SK-N-SH (cell line): ENCODE measurements around the gene TAF11L8. TPM values are rescaled to one million over a fixed set of nuclear protein-coding genes. Genes with fewer than 3 reads are reported as not detected.
"Not testable (repeated sequence)": the region's sequence is repeated elsewhere in the genome, so short reads cannot be mapped to it uniquely, and the experiment has no call there.

Experiments used
- CTCF ChIA-PET: fragments of 300-600, 350-600 bp; formaldehyde crosslinking; extraction: SDS; loops from one replicate; lab custom pipeline; 2021; lab: Yijun Ruan, JAX
- POLR2A ChIA-PET: fragments of 350-600 bp; sonication (Branson Sonifier 250); formaldehyde crosslinking; extraction: SDS; loops from one replicate; lab custom pipeline; 2020; ENCODE audit warnings: antibody characterized with exemption, inconsistent platforms; lab: Yijun Ruan, JAX
- DNase-seq: peaks from one replicate; pipeline ENCODE4 v3.0.0; 2012
- H2AFZ ChIP-seq: fragments of 200-600 bp; sonication (generic); 2 replicates; pipeline ENCODE4 v1.8.1; 2016; ENCODE audit warnings: antibody characterized with exemption, mild to moderate bottlenecking, low read depth
- H3F3A ChIP-seq: fragments of 200-600 bp; sonication (generic); replicated peaks from 2 replicates; pipeline ENCODE3; 2016; ENCODE audit warnings: antibody characterized with exemption, mild to moderate bottlenecking; ENCODE audit not compliant: insufficient read depth
- H3K27ac ChIP-seq, 2 experiments: fragments of 200-500 bp in 1 of 2; fragments of 200-600 bp in 1 of 2; sonication (Bioruptor generic) in 1 of 2; sonication (generic), shearing (Covaris generic) in 1 of 2; 2 replicates each; pipeline versions ENCODE4 v1.5.1 to v1.6.1; 2014 to 2016; ENCODE audit warnings: low read depth in 2 of 2, inconsistent platforms in 1 of 2, low read length in 1 of 2, mild to moderate bottlenecking in 1 of 2, mixed read lengths in 1 of 2
- H3K27me3 ChIP-seq: fragments of 200-600 bp; sonication (generic), shearing (Covaris generic); 2 replicates; pipeline ENCODE4 v1.6.1; 2016; ENCODE audit warnings: mixed run types; ENCODE audit not compliant: insufficient read depth
- H3K36me3 ChIP-seq, 2 experiments: fragments of 200-500 bp in 1 of 2; fragments of 200-600 bp in 1 of 2; sonication (Bioruptor generic) in 1 of 2; sonication (generic) in 1 of 2; replicated peaks in 1 of 2; 2 replicates each; pipeline versions ENCODE3 to v1.5.1; 2014 to 2016; ENCODE audit warnings: low read length in 1 of 2, mild to moderate bottlenecking in 1 of 2; ENCODE audit not compliant: insufficient read depth in 2 of 2, control insufficient read depth in 1 of 2
- H3K4me1 ChIP-seq, 2 experiments: fragments of 200-500 bp in 1 of 2; fragments of 200-600 bp in 1 of 2; sonication (Bioruptor generic) in 1 of 2; sonication (generic), shearing (Covaris generic) in 1 of 2; 2 replicates each; pipeline versions ENCODE4 v1.5.1 to v1.6.1; 2014 to 2016; ENCODE audit warnings: low read depth in 1 of 2, low read length in 1 of 2, mixed run types in 1 of 2; ENCODE audit not compliant: insufficient read depth in 2 of 2, control insufficient read depth in 1 of 2
- H3K4me2 ChIP-seq: fragments of 200-600 bp; sonication (generic), shearing (Covaris generic); 2 replicates; pipeline ENCODE4 v1.6.1; 2017; ENCODE audit warnings: mixed run types
- H3K4me3 ChIP-seq, 2 experiments: fragments of 200-500 bp in 1 of 2; fragments of 200-600 bp in 1 of 2; sonication (Bioruptor generic) in 1 of 2; sonication (generic), shearing (Covaris generic) in 1 of 2; 2 replicates each; pipeline versions ENCODE4 v1.5.1 to v1.8.1; 2014 to 2016; ENCODE audit warnings: low read depth in 2 of 2, inconsistent platforms in 1 of 2, low read length in 1 of 2, mild to moderate bottlenecking in 1 of 2, mixed read lengths in 1 of 2, moderate library complexity in 1 of 2
- H3K79me2 ChIP-seq: fragments of 200-600 bp; sonication (generic); 2 replicates; pipeline ENCODE4 v1.8.1; 2017; ENCODE audit warnings: mild to moderate bottlenecking; ENCODE audit not compliant: insufficient read depth
- H3K9ac ChIP-seq: fragments of 200-600 bp; sonication (generic); 2 replicates; pipeline ENCODE4 v1.6.1; 2017; ENCODE audit warnings: mixed run types
- H3K9me2 ChIP-seq: fragments of 200-600 bp; sonication (generic); 2 replicates; pipeline ENCODE4 v1.6.1; 2017; ENCODE audit warnings: mixed run types
- H3K9me3 ChIP-seq: fragments of 200-600 bp; sonication (generic); 2 replicates; pipeline ENCODE4 v1.6.1; 2017; ENCODE audit warnings: mixed run types, mild to moderate bottlenecking, moderate library complexity
- H4K20me1 ChIP-seq: fragments of 200-600 bp; sonication (generic); 2 replicates; pipeline ENCODE4 v1.6.1; 2017; ENCODE audit warnings: mild to moderate bottlenecking, mixed run types; ENCODE audit not compliant: insufficient read depth
- EP300 ChIP-seq, 2 experiments: IDR thresholded peaks; 2 replicates each; pipeline versions ENCODE4 v1.4.0 to v1.6.1; 2012; ENCODE audit warnings: borderline replicate concordance in 1 of 2, low read depth in 1 of 2, low read length in 1 of 2
- FOXJ3 ChIP-seq: sonication (generic); formaldehyde crosslinking; IDR thresholded peaks from 2 replicates; pipeline ENCODE4 v1.5.1; 2020; ENCODE audit warnings: mild to moderate bottlenecking, missing genetic modification reagents
- FOXM1 ChIP-seq: IDR thresholded peaks from 2 replicates; pipeline ENCODE4 v1.4.0; 2012; ENCODE audit warnings: low read depth, mild to moderate bottlenecking
- GATA2 ChIP-seq: sonication (generic); formaldehyde crosslinking; IDR thresholded peaks from 2 replicates; pipeline ENCODE4 v1.5.0; 2020; ENCODE audit warnings: mild to moderate bottlenecking, missing genetic modification reagents
- MXI1 ChIP-seq: IDR thresholded peaks from 2 replicates; pipeline ENCODE4 v1.6.1; 2012; ENCODE audit warnings: mild to moderate bottlenecking, low read depth, low read length, improper control_type of control experiment
- POLR2AphosphoS5 ChIP-seq: IDR thresholded peaks from 2 replicates; pipeline ENCODE4 v1.6.1; 2012; ENCODE audit warnings: low read depth, low read length
- RAD21 ChIP-seq: IDR thresholded peaks from 2 replicates; pipeline ENCODE4 v1.6.1; 2012; ENCODE audit warnings: mild to moderate bottlenecking, low read length
- REST ChIP-seq: IDR thresholded peaks from 2 replicates; pipeline ENCODE4 v1.6.1; 2012; ENCODE audit warnings: mild to moderate bottlenecking, low read depth, low read length, moderate library complexity
- USF1 ChIP-seq: IDR thresholded peaks from 2 replicates; pipeline ENCODE4 v1.4.0; 2012; ENCODE audit warnings: low read depth, borderline replicate concordance
- YY1 ChIP-seq: IDR thresholded peaks from 2 replicates; pipeline ENCODE4 v1.4.0; 2012; ENCODE audit warnings: low read depth, mild to moderate bottlenecking
- ZBTB33 ChIP-seq: IDR thresholded peaks from 2 replicates; pipeline ENCODE4 v1.4.0; 2012; ENCODE audit warnings: low read depth, borderline replicate concordance
- WGBS: methylation state at CpG from one replicate; pipeline ENCODE4 v1.1.6; 2017; ENCODE audit warnings: low lambda C conversion rate; 5-methylcytosine and 5-hydroxymethylcytosine counted together
- polyA plus RNA-seq, 3 experiments: library from polyadenylated mRNA; depleted of rRNA; stranded (reverse); fragments of >200 nt; gene quantifications; 2 replicates each; pipeline ENCODE4 v1.2.3, GENCODE V29; 2012

TAF11L8 gene
- polyA plus RNA-seq, 1 of the 3 experiments (the other 2 are of a cell fraction): not detected

GRCh38 chr5:17604951-17605350 lies 14.2 kb upstream of the TAF11L8 start:
- H3K27me3 ChIP-seq: no peaks in the 10 kb centered on the region
- ChIA-PET POLR2A (no interaction called here), CTCF (no interaction called here)
- H3K79me2 ChIP-seq: no peaks in the 10 kb centered on the region
- no peak overlapping the region for H3K9ac ChIP-seq
- no peaks in the 10 kb centered on the region for H3K9me2 ChIP-seq
- H3K4me2 ChIP-seq: no peak overlapping the region
- WGBS: 75% methylated on average over 14 of the region's 14 CpGs
- DNase-seq: no peak
- H3K36me3 ChIP-seq: no peaks in the 10 kb centered on the region
- H3K4me1 ChIP-seq: no peaks in the 10 kb centered on the region
- no peak overlapping the region for H2AFZ ChIP-seq
- no peak overlapping the region for H3K27ac ChIP-seq
- no peaks in the 10 kb centered on the region for H3F3A ChIP-seq
- H4K20me1 ChIP-seq: no peaks in the 10 kb centered on the region
- no peak overlapping the region for H3K4me3 ChIP-seq
- H3K9me3 ChIP-seq: no peaks in the 10 kb centered on the region
- TF ChIP-seq MXI1 (no peak), FOXJ3 (CRISPR knock-in tag) (no peak), REST (no peak), POLR2AphosphoS5 (no peak), USF1 (no peak), FOXM1 (no peak), RAD21 (no peak), YY1 (no peak), ZBTB33 (no peak), GATA2 (no peak), EP300 (IDR thresholded peaks at IDR 0.05; ENCODE audit: borderline replicate concordance in 1 of 2, low read depth in 1 of 2, low read length in 1 of 2) (no peak)

GRCh38 chr5:17603880-17604279 lies 13.1 kb upstream of the TAF11L8 start, which contains the start of gene TAF11L11:
TAF11L11 (plus strand) TSS chr5:17604183.
- H3F3A ChIP-seq, H3K4me1 ChIP-seq, H3K36me3 ChIP-seq, H3K4me2 ChIP-seq, CTCF ChIA-PET, H3K27ac ChIP-seq, H3K4me3 ChIP-seq, H3K9me2 ChIP-seq, H4K20me1 ChIP-seq, H3K79me2 ChIP-seq, H3K9me3 ChIP-seq, H3K9ac ChIP-seq, H3K27me3 ChIP-seq, H2AFZ ChIP-seq, POLR2A ChIA-PET: not testable (repeated sequence)
- DNase-seq: peak; percentile 14
- 21% methylated on average over 6 of the region's 6 CpGs for WGBS

GRCh38 chr5:17597728-17598127 lies 7.0 kb upstream of the TAF11L8 start, which contains the start of gene TAF11L10:
TAF11L10 (minus strand) TSS chr5:17597828.
- H3K27ac ChIP-seq, H3K4me1 ChIP-seq, H3K79me2 ChIP-seq, H2AFZ ChIP-seq, H4K20me1 ChIP-seq, DNase-seq, CTCF ChIA-PET, H3K36me3 ChIP-seq, H3K9me3 ChIP-seq, H3K4me2 ChIP-seq, POLR2A ChIA-PET, H3F3A ChIP-seq, H3K9ac ChIP-seq, H3K4me3 ChIP-seq, H3K9me2 ChIP-seq, H3K27me3 ChIP-seq: not testable (repeated sequence)
- no CpG with 5 or more reads among the region's 15 CpGs for WGBS

- H3K9me2 ChIP-seq, H3K27ac ChIP-seq, H3K4me2 ChIP-seq, H3F3A ChIP-seq, CTCF ChIA-PET, H3K79me2 ChIP-seq, H3K27me3 ChIP-seq, POLR2A ChIA-PET, H4K20me1 ChIP-seq, H3K36me3 ChIP-seq, H3K4me3 ChIP-seq, H2AFZ ChIP-seq, H3K4me1 ChIP-seq, H3K9ac ChIP-seq, DNase-seq, H3K9me3 ChIP-seq: not testable (repeated sequence)
- WGBS: 59% methylated on average over 13 of the region's 15 CpGs
Measured at GRCh38 chr5:17594255-17594654, 3.5 kb upstream of the TAF11L8 start, which contains the start of gene TAF11L9. TAF11L9 (minus strand) TSS chr5:17594394.
